ENCODE measurements around the gene ELP4. TPM values are rescaled to one million over a fixed set of nuclear protein-coding genes. Genes with fewer than 3 reads are reported as not detected.
"Not testable (repeated sequence)": the region's sequence is repeated elsewhere in the genome, so short reads cannot be mapped to it uniquely, and the experiment has no call there.

ELP4 gene
- total RNA-seq, 3 donors from 2014 or later = 22.2 to 36.1 (median 24.6) TPM

DNA sequence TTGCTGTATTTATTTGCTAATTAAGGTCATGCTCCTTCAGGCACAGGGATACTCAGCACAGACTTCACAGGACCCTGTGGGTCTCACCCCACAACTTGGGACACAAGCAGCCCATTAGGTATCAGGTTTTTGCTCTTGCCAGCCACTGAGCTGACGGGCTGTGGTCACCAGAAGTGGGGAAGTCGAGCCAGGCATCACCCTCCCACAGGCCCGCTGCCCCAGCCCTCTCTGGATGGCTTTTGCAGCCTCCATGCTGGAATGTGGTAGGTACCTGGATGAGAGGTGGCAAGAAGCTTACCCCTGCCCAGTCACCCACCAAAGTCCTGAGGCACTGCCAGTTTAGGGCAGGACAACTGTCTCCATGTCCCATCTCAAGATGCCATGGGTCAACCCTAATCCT lies 213.2 kb downstream of the ELP4 start:
- H3K36me3 ChIP-seq = no peaks in the 10 kb centered on the region
- H3K27ac ChIP-seq = no peak overlapping the region
- intact Hi-C loops (cut with DNase I; ENCODE audit: low total_unique reads) = no loop called here
- no peak for DNase-seq (ENCODE audit: low spot score in 2 of 2)
- H3K27me3 ChIP-seq = no peaks in the 10 kb centered on the region
- no peak overlapping the region for H3K4me3 ChIP-seq
- no peaks in the 10 kb centered on the region for H3K4me1 ChIP-seq
- no peaks in the 10 kb centered on the region for H3K9me3 ChIP-seq
- TF ChIP-seq POLR2AphosphoS5 (IDR thresholded peaks at IDR 0.05) = no peak
- TF ChIP-seq, protein P1, sequence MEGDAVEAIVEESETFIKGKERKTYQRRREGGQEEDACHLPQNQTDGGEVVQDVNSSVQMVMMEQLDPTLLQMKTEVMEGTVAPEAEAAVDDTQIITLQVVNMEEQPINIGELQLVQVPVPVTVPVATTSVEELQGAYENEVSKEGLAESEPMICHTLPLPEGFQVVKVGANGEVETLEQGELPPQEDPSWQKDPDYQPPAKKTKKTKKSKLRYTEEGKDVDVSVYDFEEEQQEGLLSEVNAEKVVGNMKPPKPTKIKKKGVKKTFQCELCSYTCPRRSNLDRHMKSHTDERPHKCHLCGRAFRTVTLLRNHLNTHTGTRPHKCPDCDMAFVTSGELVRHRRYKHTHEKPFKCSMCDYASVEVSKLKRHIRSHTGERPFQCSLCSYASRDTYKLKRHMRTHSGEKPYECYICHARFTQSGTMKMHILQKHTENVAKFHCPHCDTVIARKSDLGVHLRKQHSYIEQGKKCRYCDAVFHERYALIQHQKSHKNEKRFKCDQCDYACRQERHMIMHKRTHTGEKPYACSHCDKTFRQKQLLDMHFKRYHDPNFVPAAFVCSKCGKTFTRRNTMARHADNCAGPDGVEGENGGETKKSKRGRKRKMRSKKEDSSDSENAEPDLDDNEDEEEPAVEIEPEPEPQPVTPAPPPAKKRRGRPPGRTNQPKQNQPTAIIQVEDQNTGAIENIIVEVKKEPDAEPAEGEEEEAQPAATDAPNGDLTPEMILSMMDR (IDR thresholded peaks at IDR 0.05) = no peak
- no peak for TF ChIP-seq POLR2A (IDR thresholded peaks at IDR 0.05)

DNA sequence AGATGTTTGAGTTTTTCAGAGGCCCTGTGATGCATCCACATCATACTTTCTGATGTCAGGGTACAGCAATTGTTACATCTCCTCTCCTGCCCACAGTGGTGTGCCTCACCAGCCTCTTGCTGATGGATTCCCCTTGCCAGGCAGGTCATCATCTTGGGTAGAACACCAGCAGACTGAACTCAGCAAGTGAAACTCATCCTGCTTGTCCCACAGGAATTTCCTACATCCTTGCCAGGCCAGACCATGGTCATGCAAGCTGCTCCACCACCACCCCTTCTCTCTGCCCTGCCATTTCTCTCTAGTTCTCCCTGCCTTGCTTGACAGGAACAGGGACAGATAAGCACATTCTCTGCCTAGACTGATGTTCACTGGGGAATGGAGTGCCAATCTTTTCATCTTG lies 215.6 kb downstream of the ELP4 start:
- TF ChIP-seq, protein P1 (IDR thresholded peaks at IDR 0.05) = no peak
- TF ChIP-seq POLR2AphosphoS5 (IDR thresholded peaks at IDR 0.05) = no peak
- no peak for TF ChIP-seq POLR2A (IDR thresholded peaks at IDR 0.05)
- Histone ChIP-seq H3K27me3 (no peaks in the 10 kb centered on the region), H3K9me3 (no peaks in the 10 kb centered on the region)

DNA sequence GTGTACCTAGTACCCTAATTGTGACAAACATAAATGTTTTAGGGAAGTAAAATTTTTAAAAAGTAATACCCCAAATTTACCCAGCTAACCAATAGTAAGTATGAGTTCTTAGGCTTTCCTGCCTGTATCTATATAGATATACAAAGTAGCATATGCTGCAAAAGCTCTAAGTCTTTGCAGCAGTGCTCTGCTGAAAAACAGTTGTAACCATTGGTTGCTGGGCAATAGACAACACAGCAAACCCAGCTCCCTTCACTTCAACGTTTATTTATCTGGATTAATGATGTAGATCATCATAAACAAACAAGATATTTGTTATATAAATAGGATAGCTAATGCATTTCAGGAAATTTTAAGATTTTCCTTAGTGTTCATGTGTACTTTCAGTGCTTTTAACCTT lies 218.9 kb downstream of the ELP4 start:
- H3K36me3 ChIP-seq = no peaks in the 10 kb centered on the region
- peaks cover 0 to 4% of the 10 kb centered on the region in 2 donors for H3K9me3 ChIP-seq
- TF ChIP-seq POLR2AphosphoS5 (IDR thresholded peaks at IDR 0.05) (no peak), POLR2A (IDR thresholded peaks at IDR 0.05) (no peak)
- TF ChIP-seq, protein P1 (IDR thresholded peaks at IDR 0.05) = no peak
- no peaks in the 10 kb centered on the region for H3K27me3 ChIP-seq
- H3K4me3 ChIP-seq = no peak overlapping the region
- H3K27ac ChIP-seq = no peak overlapping the region
- H3K4me1 ChIP-seq = no peaks in the 10 kb centered on the region
- intact Hi-C loops (cut with DNase I; ENCODE audit: low total_unique reads) = no loop called here
- DNase-seq (ENCODE audit: low spot score in 2 of 2) = no peak

More for the DNA sequence above, 215.6 kb downstream of the ELP4 start:
- H3K27ac ChIP-seq = no peak overlapping the region
- intact Hi-C loops (cut with DNase I; ENCODE audit: low total_unique reads) = no loop called here
- H3K4me3 ChIP-seq = no peak overlapping the region
- no peaks in the 10 kb centered on the region for H3K36me3 ChIP-seq
- H3K4me1 ChIP-seq = no peaks in the 10 kb centered on the region
- no peak for DNase-seq (ENCODE audit: low spot score in 2 of 2)

DNA sequence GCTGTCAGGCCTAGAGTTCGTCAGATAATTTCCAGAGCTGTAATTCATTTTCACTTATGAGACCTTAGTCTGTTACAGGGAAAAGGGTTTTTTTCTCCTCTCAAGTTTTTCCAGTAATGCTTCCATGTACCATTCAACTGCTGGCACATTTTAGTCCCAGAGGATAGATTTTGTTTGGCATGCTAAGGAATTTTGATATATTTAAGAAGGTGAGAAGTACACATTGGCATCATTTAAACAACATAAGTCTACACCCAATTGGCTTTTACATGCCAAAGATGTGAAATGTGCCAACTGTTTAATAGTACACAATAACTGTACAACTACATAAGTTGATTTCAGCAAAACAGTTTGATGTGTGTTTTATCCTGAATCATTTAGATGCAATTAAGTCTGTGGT lies 230.6 kb downstream of the ELP4 start:
- Histone ChIP-seq H3K27me3 (no peaks in the 10 kb centered on the region), H3K9me3 (peaks cover 8 to 11% of the 10 kb centered on the region in 2 donors), H3K27ac (no peak overlapping the region), H3K4me1 (no peaks in the 10 kb centered on the region), H3K4me3 (no peak overlapping the region), H3K36me3 (no peaks in the 10 kb centered on the region)
- intact Hi-C loops (cut with DNase I; ENCODE audit: low total_unique reads) = no loop called here
- no peak for DNase-seq (ENCODE audit: low spot score in 2 of 2)
- no peak for TF ChIP-seq POLR2A (IDR thresholded peaks at IDR 0.05)
- TF ChIP-seq POLR2AphosphoS5 (IDR thresholded peaks at IDR 0.05) = no peak
- TF ChIP-seq, protein P1 (IDR thresholded peaks at IDR 0.05) = no peak

DNA sequence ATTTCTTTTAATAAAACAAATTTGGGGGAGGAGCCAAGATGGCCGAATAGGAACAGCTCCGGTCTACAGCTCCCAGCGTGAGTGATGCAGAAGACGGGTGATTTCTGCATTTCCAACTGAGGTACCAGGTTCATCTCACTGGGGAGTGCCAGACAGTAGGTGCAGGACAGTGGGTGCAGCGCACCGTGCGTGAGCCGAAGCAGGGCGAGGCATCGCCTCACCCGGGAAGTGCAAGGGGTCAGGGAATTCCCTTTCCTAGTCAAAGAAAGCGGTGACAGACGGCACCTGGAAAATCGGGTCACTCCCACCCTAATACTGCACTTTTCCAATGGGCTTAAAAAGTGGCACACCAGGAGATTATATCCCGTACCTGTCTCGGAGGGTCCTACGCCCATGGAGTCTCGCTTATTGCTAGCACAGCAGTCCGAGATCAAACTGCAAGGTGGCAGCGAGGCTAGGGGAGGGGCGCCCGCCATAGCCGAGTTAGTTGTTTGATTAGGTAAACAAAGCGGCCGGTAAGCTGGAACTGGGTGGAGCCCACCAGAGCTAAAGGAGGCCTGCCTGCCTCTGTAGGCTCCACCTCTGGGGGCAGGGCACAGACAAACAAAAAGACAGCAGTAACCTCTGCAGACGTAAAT lies 231.3 kb downstream of the ELP4 start:
- H3K4me1 ChIP-seq; H3K36me3 ChIP-seq; H3K4me3 ChIP-seq; H3K27me3 ChIP-seq; intact Hi-C loops (cut with DNase I; ENCODE audit: low total_unique reads); DNase-seq (ENCODE audit: low spot score in 2 of 2); H3K27ac ChIP-seq: not testable (repeated sequence)
- H3K9me3 ChIP-seq = peaks cover 8 to 11% of the 10 kb centered on the region in 2 donors

Data from breast epithelium (tissue), 4 donors.